ENCODE data around the gene TLX3.

Gene TLX3

DNA sequence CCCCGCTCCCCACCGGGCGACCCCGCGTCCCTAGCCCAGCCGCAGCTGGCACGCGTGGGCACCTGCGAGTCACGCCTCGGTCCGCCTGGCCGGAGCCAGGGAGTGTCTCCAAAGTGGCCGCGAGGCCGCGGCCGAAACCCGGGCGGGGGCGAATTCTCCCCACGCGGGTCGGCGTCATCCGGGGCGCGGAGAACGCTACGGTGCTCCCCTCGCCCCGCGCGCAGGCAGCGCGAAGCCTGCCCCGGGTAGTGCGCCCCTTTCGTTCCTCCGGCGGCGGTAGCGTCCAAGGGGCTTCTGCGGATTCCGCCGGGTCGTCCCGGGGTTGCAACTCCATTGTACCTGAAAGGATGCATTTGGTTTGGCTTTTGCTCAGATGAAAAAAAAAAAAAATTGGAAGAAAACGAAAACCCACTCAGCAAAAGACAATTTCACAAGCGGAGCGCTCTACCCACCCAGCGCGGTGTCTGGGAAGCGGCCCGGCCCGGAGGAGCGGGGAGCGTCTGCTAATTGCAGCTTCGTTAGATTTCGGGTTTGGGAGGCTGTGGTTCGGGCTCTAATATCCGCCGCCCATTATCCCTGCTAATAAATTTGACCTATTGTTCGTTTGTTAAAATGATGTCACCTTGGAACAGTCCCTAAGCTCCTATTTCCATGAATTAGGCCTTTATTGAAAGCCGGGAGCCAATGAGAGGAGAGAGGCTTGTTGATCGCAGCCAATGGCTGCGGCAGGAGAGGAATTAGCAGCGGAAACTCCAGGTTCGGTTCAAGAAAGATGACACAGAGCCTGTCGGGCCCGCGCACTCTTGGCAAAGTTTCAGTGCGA lies at the start of gene TLX3:
Gene TLX3, plus strand, starts transcription at position 796 of the 823 bp plus-strand sequence. CDS start 118 bp downstream, outside the sequence.
- CTCF ChIA-PET: no interaction called here
- POLR2A ChIA-PET: no interaction called here
- TF ChIP-seq, protein P1, sequence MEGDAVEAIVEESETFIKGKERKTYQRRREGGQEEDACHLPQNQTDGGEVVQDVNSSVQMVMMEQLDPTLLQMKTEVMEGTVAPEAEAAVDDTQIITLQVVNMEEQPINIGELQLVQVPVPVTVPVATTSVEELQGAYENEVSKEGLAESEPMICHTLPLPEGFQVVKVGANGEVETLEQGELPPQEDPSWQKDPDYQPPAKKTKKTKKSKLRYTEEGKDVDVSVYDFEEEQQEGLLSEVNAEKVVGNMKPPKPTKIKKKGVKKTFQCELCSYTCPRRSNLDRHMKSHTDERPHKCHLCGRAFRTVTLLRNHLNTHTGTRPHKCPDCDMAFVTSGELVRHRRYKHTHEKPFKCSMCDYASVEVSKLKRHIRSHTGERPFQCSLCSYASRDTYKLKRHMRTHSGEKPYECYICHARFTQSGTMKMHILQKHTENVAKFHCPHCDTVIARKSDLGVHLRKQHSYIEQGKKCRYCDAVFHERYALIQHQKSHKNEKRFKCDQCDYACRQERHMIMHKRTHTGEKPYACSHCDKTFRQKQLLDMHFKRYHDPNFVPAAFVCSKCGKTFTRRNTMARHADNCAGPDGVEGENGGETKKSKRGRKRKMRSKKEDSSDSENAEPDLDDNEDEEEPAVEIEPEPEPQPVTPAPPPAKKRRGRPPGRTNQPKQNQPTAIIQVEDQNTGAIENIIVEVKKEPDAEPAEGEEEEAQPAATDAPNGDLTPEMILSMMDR (IDR thresholded peaks at IDR 0.05; ENCODE audit: control extremely low read depth, extremely low read depth, low read depth, missing control alignments): no peak
- no peak for DNase-seq (ENCODE audit: extremely low spot score)

DNA sequence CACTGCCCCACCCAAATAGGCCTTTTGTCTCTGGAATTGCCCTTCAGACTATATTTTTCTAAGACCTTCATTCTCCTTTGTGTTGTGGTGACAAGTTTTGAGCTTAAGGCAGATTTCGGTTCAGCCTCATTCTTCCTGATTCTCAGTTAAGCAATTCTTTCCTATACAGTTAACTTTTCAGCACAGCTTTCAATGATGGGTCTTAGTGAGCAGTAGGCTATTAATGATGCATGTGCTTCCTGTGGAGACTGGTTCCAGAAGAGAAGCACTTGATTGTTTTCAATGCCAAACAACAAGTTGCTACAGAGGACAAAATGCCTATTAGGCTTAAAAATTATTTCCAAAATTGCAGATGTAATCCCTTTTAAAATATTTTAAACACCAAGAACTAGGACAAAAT lies 47.7 kb upstream of the TLX3 start:
- ChIA-PET POLR2A (no interaction called here), CTCF (interaction anchor here (2.5 kb wide), 1 partner anchor 11 kb away, joined by 16 read pairs; no protein-coding TSS in a partner anchor)
- DNase-seq (ENCODE audit: extremely low spot score): no peak
- TF ChIP-seq, protein P1 (IDR thresholded peaks at IDR 0.05; ENCODE audit: control extremely low read depth, extremely low read depth, low read depth, missing control alignments): no peak

GRCh38 chr5:171261904-171262303 lies 47.1 kb upstream of the TLX3 start:
- DNase-seq (ENCODE audit: extremely low spot score): no peak
- TF ChIP-seq, protein P1 (IDR thresholded peaks at IDR 0.05; ENCODE audit: control extremely low read depth, extremely low read depth, low read depth, missing control alignments): no peak
- CTCF ChIA-PET: interaction anchor here (1.2 to 2.5 kb wide), 2 partner anchors 10 to 19 kb away, joined by 3 to 16 read pairs; no protein-coding TSS in a partner anchor
- POLR2A ChIA-PET: no interaction called here

- DNase-seq (ENCODE audit: extremely low spot score): no peak
- TF ChIP-seq, protein P1 (IDR thresholded peaks at IDR 0.05; ENCODE audit: control extremely low read depth, extremely low read depth, low read depth, missing control alignments): no peak
- CTCF ChIA-PET: interaction anchor here (1.2 to 2.5 kb wide), 2 partner anchors 9 to 18 kb away, joined by 3 to 16 read pairs; no protein-coding TSS in a partner anchor
- POLR2A ChIA-PET: no interaction called here
These were observed 45.9 kb upstream of the TLX3 start for GRCh38 chr5:171263181-171263580.

- DNase-seq (ENCODE audit: extremely low spot score): no peak
- POLR2A ChIA-PET: no interaction called here
- CTCF ChIA-PET: interaction anchor here (1.6 to 1.8 kb wide), 2 partner anchors 8 to 12 kb away, joined by 3 to 5 read pairs; no protein-coding TSS in a partner anchor
- TF ChIP-seq, protein P1 (IDR thresholded peaks at IDR 0.05; ENCODE audit: control extremely low read depth, extremely low read depth, low read depth, missing control alignments): no peak
These were observed 44.2 kb upstream of the TLX3 start for GRCh38 chr5:171264843-171265242.

DNA sequence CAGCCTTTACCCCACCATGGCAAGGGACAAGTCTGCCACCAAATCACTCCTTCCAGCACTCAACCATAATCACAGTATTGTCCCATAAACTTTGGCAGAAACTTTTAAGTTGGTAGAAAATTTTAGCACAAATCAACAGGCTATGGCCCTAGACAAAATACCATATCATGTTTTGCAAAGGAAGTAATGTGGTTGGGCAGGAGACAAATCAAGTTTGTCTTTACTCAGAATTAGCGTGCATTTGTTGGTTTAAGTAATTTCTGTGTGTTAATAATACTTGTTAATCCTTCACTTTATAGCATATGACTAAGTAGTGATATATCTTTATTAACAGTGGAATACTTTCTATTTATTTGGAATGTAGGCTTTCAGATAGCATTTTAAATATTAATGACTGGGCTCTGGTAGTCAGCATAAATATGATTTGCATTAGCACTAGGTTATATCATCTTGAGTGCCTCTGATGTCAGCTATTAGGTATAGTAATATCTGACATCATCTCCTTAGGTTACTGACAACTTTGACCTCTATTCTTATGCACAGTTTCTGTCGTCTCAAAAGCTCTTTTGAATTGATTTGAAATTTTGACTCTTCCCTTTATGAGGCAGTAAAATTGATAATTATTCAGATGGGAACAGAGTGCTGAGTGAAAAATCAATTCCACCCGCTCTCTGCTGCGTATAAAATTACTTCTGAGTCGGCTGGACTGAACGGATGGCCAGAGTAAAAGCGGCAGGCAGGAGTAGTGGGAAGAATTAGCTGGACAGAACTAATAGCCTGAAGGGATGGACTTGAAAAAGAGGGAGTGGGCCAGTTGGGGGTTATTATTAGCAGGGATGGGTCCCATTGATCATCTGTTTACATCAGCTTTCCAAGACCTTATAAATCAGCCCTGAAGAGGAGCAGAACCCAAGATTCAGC lies 40.1 kb upstream of the TLX3 start:
- no peak for DNase-seq (ENCODE audit: extremely low spot score)
- CTCF ChIA-PET: no interaction called here
- POLR2A ChIA-PET: no interaction called here
- TF ChIP-seq, protein P1 (IDR thresholded peaks at IDR 0.05; ENCODE audit: control extremely low read depth, extremely low read depth, low read depth, missing control alignments): no peak

Data from GM10248 (cell line).